GM23338 (cell line): ENCODE results near the gene FNIP2.

Experiments
- CTCF ChIP-seq, 2 experiments: fragments of 200-600 bp in 1 of 2; sonication (generic) in 1 of 2; conservative IDR thresholded peaks; 2 replicates each; pipeline versions ENCODE4 v1.5.1 to v1.6.1; 2016 to 2017; ENCODE audit warnings: antibody characterized with exemption in 2 of 2, low read depth in 2 of 2, mild to moderate bottlenecking in 2 of 2, moderate library complexity in 1 of 2
- EZH2 ChIP-seq: fragments of 200-600 bp; sonication (generic); IDR thresholded peaks from one replicate; pipeline ENCODE4 v1.8.0; 2017; ENCODE audit warnings: antibody characterized with exemption, mild to moderate bottlenecking, low read depth; ENCODE audit not compliant: unreplicated experiment
- EZH2phosphoT487 ChIP-seq: fragments of 200-600 bp; sonication (generic); IDR thresholded peaks from one replicate; pipeline ENCODE4 v1.8.1; 2018; ENCODE audit warnings: antibody characterized with exemption; ENCODE audit not compliant: unreplicated experiment
- JUNB ChIP-seq: IDR thresholded peaks from one replicate; pipeline ENCODE4 v1.6.1; 2016; ENCODE audit warnings: antibody characterized with exemption; ENCODE audit not compliant: unreplicated experiment
- NANOG ChIP-seq: IDR thresholded peaks from 2 replicates; pipeline ENCODE4 v1.6.1; 2016; ENCODE audit warnings: antibody characterized with exemption, borderline replicate concordance
- ZNF114 ChIP-seq: fragments of 250-450 bp; sonication (Bioruptor Pico); IDR thresholded peaks from 2 replicates; pipeline ENCODE4 v1.5.0; 2020; ENCODE audit warnings: mild to moderate bottlenecking, moderate library complexity

GRCh38 chr4:158801677-158802076 is 32.9 kb downstream of the FNIP2 start:
- TF ChIP-seq CTCF (conservative IDR thresholded peaks at IDR 0.05; ENCODE audit: low read depth in 2 of 2) (no peak), EZH2 (no peak), EZH2phosphoT487 (no peak), ZNF114 (CRISPR knock-in tag) (no peak), NANOG (no peak), JUNB (no peak)
